HepG2 (cell line): ENCODE data around the gene ACOT4. TPM values are rescaled to one million over a fixed set of nuclear protein-coding genes. Genes with fewer than 3 reads are reported as not detected.
"Not testable (repeated sequence)": the region's sequence is repeated elsewhere in the genome, so short reads cannot be mapped to it uniquely, and the experiment has no call there.

Experiments
- ATAC-seq: fragments of 200-7000 bp; cut with Tn5 transposase; 3 replicates; pipeline ENCODE4 v1.9.1; 2020; ENCODE audit warnings: mild to moderate bottlenecking, moderate library complexity
- BruUV-seq: library from RNA; stranded (reverse); fragments of 400-500 nt; replicated peaks from 2 replicates; lab custom pipeline; 2021; lab: Mats Ljungman, UMichigan
- CTCF ChIA-PET: fragments of 300-600 bp; formaldehyde crosslinking; extraction: SDS; loops from one replicate; lab custom pipeline; 2021; ENCODE audit warnings: low total read pairs, inconsistent platforms, low intra/inter-chr PET ratio; lab: Yijun Ruan, JAX
- POLR2A ChIA-PET: fragments of 350-600 bp; sonication (Branson Sonifier 250); formaldehyde crosslinking; loops from one replicate; lab custom pipeline; 2020; ENCODE audit warnings: antibody characterized with exemption, inconsistent platforms; lab: Yijun Ruan, JAX
- DNase-seq: peaks from one replicate; pipeline ENCODE4 v3.0.0-alpha.2; 2015; ENCODE audit warnings: low spot score
- FAIRE-seq: peaks from 3 replicates; lab custom pipeline; 2011; peaks lifted over from hg19 to GRCh38; lab: Jason Lieb, UNC
- H2AFZ ChIP-seq: one replicate; pipeline ENCODE4 v1.6.1; 2011; ENCODE audit warnings: low read length, inconsistent platforms
- H3K27ac ChIP-seq: fragments of 300-600 bp; 3 replicates; pipeline ENCODE4 v1.8.0; 2011; ENCODE audit warnings: mixed run types, mild to moderate bottlenecking, mixed read lengths, low read length, inconsistent platforms; ENCODE audit not compliant: insufficient read depth; ENCODE audit errors: extremely low read length
- H3K27me3 ChIP-seq, 2 experiments: fragments of 200-600 bp in 1 of 2; 2 replicates in 1 of 2; 3 replicates in 1 of 2; pipeline versions ENCODE4 v1.6.0 to v1.8.0; 2011; ENCODE audit warnings: low read length in 2 of 2, mild to moderate bottlenecking in 2 of 2, moderate library complexity in 2 of 2, inconsistent platforms in 1 of 2; ENCODE audit not compliant: insufficient read depth in 2 of 2, control insufficient read depth in 1 of 2
- H3K36me3 ChIP-seq, 2 experiments: fragments of 200-600 bp in 1 of 2; replicated peaks in 1 of 2; 2 replicates in 1 of 2; 3 replicates in 1 of 2; pipeline versions ENCODE4 v1.5.1 to v1.8.0; 2011; ENCODE audit warnings: low read length in 2 of 2, inconsistent platforms in 1 of 2; ENCODE audit not compliant: insufficient read depth in 2 of 2, control insufficient read depth in 1 of 2
- H3K4me1 ChIP-seq: 2 replicates; pipeline ENCODE4 v1.5.1; 2012; ENCODE audit warnings: low read length, inconsistent platforms; ENCODE audit not compliant: insufficient read depth
- H3K4me2 ChIP-seq: 2 replicates; pipeline ENCODE4 v1.6.0; 2011; ENCODE audit warnings: low read depth, low read length, inconsistent platforms
- H3K4me3 ChIP-seq, 3 experiments: fragments of 200-600 bp in 1 of 3; sonication (generic), shearing (Covaris generic) in 1 of 3; replicated peaks in 1 of 3; 2 replicates each; pipeline ENCODE4 v1.5.1; 2011 to 2016; ENCODE audit warnings: low read length in 3 of 3, inconsistent platforms in 2 of 3, low read depth in 2 of 3, mild to moderate bottlenecking in 2 of 3, control low read depth in 1 of 3, mixed read lengths in 1 of 3; ENCODE audit not compliant: insufficient read depth in 1 of 3
- H3K79me2 ChIP-seq: one replicate; pipeline ENCODE4 v1.6.1; 2011; ENCODE audit warnings: low read length, inconsistent platforms; ENCODE audit not compliant: insufficient read depth
- H3K9ac ChIP-seq: 2 replicates; pipeline ENCODE4 v1.6.0; 2011; ENCODE audit warnings: mild to moderate bottlenecking, low read depth, low read length, inconsistent platforms; ENCODE audit not compliant: insufficient read depth
- H3K9me3 ChIP-seq: 2 replicates; pipeline ENCODE4 v1.5.1; 2012; ENCODE audit warnings: mild to moderate bottlenecking, low read length
- H4K20me1 ChIP-seq: 2 replicates; pipeline ENCODE4 v1.6.0; 2011; ENCODE audit warnings: inconsistent platforms, mild to moderate bottlenecking, low read length, moderate library complexity; ENCODE audit not compliant: insufficient read depth
- ATRX ChIP-seq: sonication (generic); formaldehyde crosslinking; IDR thresholded peaks from 2 replicates; pipeline ENCODE4 v1.4.0; 2020; ENCODE audit warnings: missing genetic modification reagents, borderline replicate concordance
- BRD4 ChIP-seq: sonication (generic); formaldehyde crosslinking; IDR thresholded peaks from 2 replicates; pipeline ENCODE4 v1.4.0; 2020; ENCODE audit warnings: missing genetic modification reagents
- CC2D1A ChIP-seq: sonication (generic); formaldehyde crosslinking; IDR thresholded peaks from 2 replicates; pipeline ENCODE4 v1.8.1; 2023; ENCODE audit warnings: mild to moderate bottlenecking, missing genetic modification reagents
- EEA1 ChIP-seq: sonication (generic); formaldehyde crosslinking; IDR thresholded peaks from 2 replicates; pipeline ENCODE4 v1.5.1; 2020; ENCODE audit warnings: mild to moderate bottlenecking, missing genetic modification reagents, borderline replicate concordance
- HHEX ChIP-seq: IDR thresholded peaks from 2 replicates; pipeline ENCODE4 v1.6.1; 2016; ENCODE audit warnings: control low read depth
- NPAS2 ChIP-seq: sonication (generic); formaldehyde crosslinking; IDR thresholded peaks from 2 replicates; pipeline ENCODE4 v1.8.0; 2022; ENCODE audit warnings: mild to moderate bottlenecking, missing genetic modification reagents, borderline replicate concordance
- PCBP2 ChIP-seq: fragments of 200-400 bp; formaldehyde crosslinking; optimal IDR thresholded peaks from 2 replicates; pipeline ENCODE3; 2018; ENCODE audit warnings: low read length, low read depth; ENCODE audit not compliant: poor library complexity, severe bottlenecking
- RFX5 ChIP-seq: IDR thresholded peaks from 2 replicates; pipeline ENCODE4 v1.6.1; 2011; ENCODE audit warnings: low read depth, low read length, improper control_type of control experiment
- SYNCRIP ChIP-seq: fragments of 200-400 bp; formaldehyde crosslinking; IDR thresholded peaks from 2 replicates; pipeline ENCODE4 v1.6.1; 2018; ENCODE audit warnings: mild to moderate bottlenecking, low read depth, low read length; ENCODE audit not compliant: insufficient read depth
- TEAD2 ChIP-seq: sonication (generic); formaldehyde crosslinking; IDR thresholded peaks from 2 replicates; pipeline ENCODE4 v1.9.0; 2021; ENCODE audit warnings: missing genetic modification reagents
- ZBTB33 ChIP-seq: sonication (generic); formaldehyde crosslinking; IDR thresholded peaks from 2 replicates; pipeline ENCODE4 v1.4.0; 2020; ENCODE audit warnings: missing genetic modification reagents
- ZNF256 ChIP-seq: sonication (generic); formaldehyde crosslinking; conservative IDR thresholded peaks from 2 replicates; pipeline ENCODE4 v1.4.0; 2020; ENCODE audit warnings: missing genetic modification reagents
- ZNF567 ChIP-seq: sonication (generic); formaldehyde crosslinking; IDR thresholded peaks from 2 replicates; pipeline ENCODE4 v1.8.1; 2023; ENCODE audit warnings: mild to moderate bottlenecking, missing genetic modification reagents, borderline replicate concordance
- ZNF569 ChIP-seq: sonication (generic); formaldehyde crosslinking; IDR thresholded peaks from 2 replicates; pipeline ENCODE4 v1.5.0; 2020; ENCODE audit warnings: mild to moderate bottlenecking, missing genetic modification reagents, moderate library complexity, borderline replicate concordance
- ZNF713 ChIP-seq: sonication (generic); formaldehyde crosslinking; IDR thresholded peaks from 2 replicates; pipeline ENCODE4 v1.4.0; 2020; ENCODE audit warnings: mild to moderate bottlenecking, missing genetic modification reagents
- WGBS: methylation state at CpG from one replicate; pipeline ENCODE4 v1.1.6; 2017; ENCODE audit warnings: low lambda C conversion rate; 5-methylcytosine and 5-hydroxymethylcytosine counted together
- in situ Hi-C: cut with HindIII; loops from 2 replicates; pipeline ENCODE4 v1.10.0; 2017; ENCODE audit warnings: low pct_unique_long_range_greater_than_20kb; ENCODE audit not compliant: extremely low pct_ligation_motif_present
- intact Hi-C: fragments of 100-400 bp; cut with micrococcal nuclease; formaldehyde crosslinking; loops from one replicate; pipeline ENCODE4 v1.10.0; 2022; ENCODE audit not compliant: unreplicated experiment
- polyA plus RNA-seq, 8 experiments: library from polyadenylated mRNA; depleted of rRNA in 3 of 8; stranded (reverse) in 7 of 8; unstranded in 1 of 8; fragments of >200 nt; fragmentation: Illumina TruSeq in 4 of 8; extraction: Trizol in 4 of 8; gene quantifications; 2 replicates each; pipeline versions ENCODE4 v1.2.1 to v1.2.3, GENCODE V29; 2011 to 2016; ENCODE audit warnings: low read depth in 4 of 8, missing spikeins in 1 of 8, mixed read lengths in 1 of 8; ENCODE audit not compliant: insufficient read depth in 1 of 8
- total RNA-seq, 5 experiments: library from RNA; depleted of rRNA; stranded (reverse); fragments of >200 nt; fragmentation: Illumina TruSeq; extraction: Trizol; gene quantifications; 2 replicates each; pipeline ENCODE4 v1.2.3, GENCODE V29; 2016; ENCODE audit warnings: low read depth in 1 of 5
- TF ChIP-seq, protein P1 (sequence below): sonication (generic); formaldehyde crosslinking; IDR thresholded peaks from 2 replicates; pipeline ENCODE4 v1.4.0; 2020; ENCODE audit warnings: missing genetic modification reagents

The ACOT4 gene
- total and polyA plus RNA-seq, 2 of the 13 experiments (the other 11 are each of a cell fraction or from before 2014, with no cell fraction given): 0.04 to 0.05 TPM

- no peak overlapping the region for H3K4me2 ChIP-seq
- in situ Hi-C loops (no loop called here), intact Hi-C loops (no loop called here)
- no peak overlapping the region for H2AFZ ChIP-seq
- BruUV-seq: no TSS peak
- no peak overlapping the region for H3K27ac ChIP-seq
- no peaks in the 10 kb centered on the region for H3K79me2 ChIP-seq
- H3K36me3 ChIP-seq: no peaks in the 10 kb centered on the region
- ChIA-PET POLR2A (interaction anchor here (1.9 kb wide), 1 partner anchor 15 kb away, joined by 4 read pairs; the partner anchor contains the start of gene ACOT2), CTCF (no interaction called here)
- no peak for FAIRE-seq
- peaks cover 13% of the 10 kb centered on the region for H3K4me1 ChIP-seq
- no peaks in the 10 kb centered on the region for H4K20me1 ChIP-seq
- 97% methylated on average over 4 of the region's 4 CpGs for WGBS
- no peaks in the 10 kb centered on the region for H3K9me3 ChIP-seq
- no peaks in the 10 kb centered on the region for H3K27me3 ChIP-seq
- TF ChIP-seq CC2D1A (CRISPR knock-in tag) (no peak), BRD4 (CRISPR knock-in tag) (no peak), TEAD2 (CRISPR knock-in tag) (no peak), NPAS2 (no peak), RFX5 (no peak), EEA1 (CRISPR knock-in tag) (no peak), ZNF256 (CRISPR knock-in tag) (no peak), PCBP2 (no peak), ZNF569 (CRISPR knock-in tag) (no peak), ZNF567 (no peak), ATRX (CRISPR knock-in tag) (no peak), HHEX (CRISPR knock-in tag) (no peak), ZBTB33 (CRISPR knock-in tag) (no peak), ZNF713 (no peak), SYNCRIP (no peak)
- TF ChIP-seq, protein P1, sequence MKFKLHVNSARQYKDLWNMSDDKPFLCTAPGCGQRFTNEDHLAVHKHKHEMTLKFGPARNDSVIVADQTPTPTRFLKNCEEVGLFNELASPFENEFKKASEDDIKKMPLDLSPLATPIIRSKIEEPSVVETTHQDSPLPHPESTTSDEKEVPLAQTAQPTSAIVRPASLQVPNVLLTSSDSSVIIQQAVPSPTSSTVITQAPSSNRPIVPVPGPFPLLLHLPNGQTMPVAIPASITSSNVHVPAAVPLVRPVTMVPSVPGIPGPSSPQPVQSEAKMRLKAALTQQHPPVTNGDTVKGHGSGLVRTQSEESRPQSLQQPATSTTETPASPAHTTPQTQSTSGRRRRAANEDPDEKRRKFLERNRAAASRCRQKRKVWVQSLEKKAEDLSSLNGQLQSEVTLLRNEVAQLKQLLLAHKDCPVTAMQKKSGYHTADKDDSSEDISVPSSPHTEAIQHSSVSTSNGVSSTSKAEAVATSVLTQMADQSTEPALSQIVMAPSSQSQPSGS: no peak
- H3K4me3 ChIP-seq: no peak overlapping the region
- ATAC-seq: no peak
- no peak overlapping the region for H3K9ac ChIP-seq
- DNase-seq: no peak
Observed at GRCh38 chr14:73553845-73554244, 37.8 kb upstream of the ACOT4 start.

DNA sequence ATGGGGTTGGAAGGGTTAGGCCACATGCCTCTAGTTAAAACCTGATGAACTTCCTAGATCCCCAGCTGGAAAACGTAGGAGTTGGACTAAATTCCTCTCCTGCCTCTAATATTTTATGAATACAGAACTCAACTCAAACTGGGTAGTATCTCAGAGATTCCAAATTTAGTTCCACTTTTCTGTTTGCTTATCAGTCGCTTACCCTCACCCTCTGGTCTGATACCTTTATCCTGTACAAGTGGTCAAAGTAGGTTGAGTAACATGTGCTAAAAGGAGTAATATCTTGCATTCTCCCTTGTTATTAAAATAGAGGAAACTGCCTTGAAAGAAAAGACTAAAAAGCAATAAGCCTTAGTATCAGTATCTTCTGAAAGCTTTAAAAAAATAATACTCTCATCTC is 34.5 kb upstream of the ACOT4 start:
- POLR2A ChIA-PET, intact Hi-C loops, CTCF ChIA-PET, FAIRE-seq, H3K27me3 ChIP-seq, H3K4me1 ChIP-seq, H3K27ac ChIP-seq, H3K36me3 ChIP-seq, H3K9ac ChIP-seq, H2AFZ ChIP-seq, BruUV-seq, H3K9me3 ChIP-seq, ATAC-seq, H3K4me3 ChIP-seq, H3K79me2 ChIP-seq, DNase-seq, in situ Hi-C loops, H4K20me1 ChIP-seq, H3K4me2 ChIP-seq: not testable (repeated sequence)
- 20% methylated on average over 2 of the region's 2 CpGs for WGBS
